ENCODE data around the gene PSKH1.
"Not testable (repeated sequence)": the region's sequence is repeated elsewhere in the genome, so short reads cannot be mapped to it uniquely, and the experiment has no call there.

Gene PSKH1

GRCh38 chr16:67924140-67924906 is 31.3 kb downstream of the PSKH1 start:
- no peak for DNase-seq (ENCODE audit: low read depth)

- DNase-seq (ENCODE audit: low read depth) = no peak
These were observed 33.2 kb downstream of the PSKH1 start for GRCh38 chr16:67926181-67926750.

- DNase-seq (ENCODE audit: low read depth) = no peak
These were observed 34.3 kb downstream of the PSKH1 start for GRCh38 chr16:67927131-67927941.

GRCh38 chr16:67928147-67928546 is 35.1 kb downstream of the PSKH1 start:
- no peak for DNase-seq (ENCODE audit: low read depth)

GRCh38 chr16:67928561-67929364 is 35.7 kb downstream of the PSKH1 start:
- no peak for DNase-seq (ENCODE audit: low read depth)

GRCh38 chr16:67930191-67930590 is 37.1 kb downstream of the PSKH1 start:
- no peak for DNase-seq (ENCODE audit: low read depth)

GRCh38 chr16:67930678-67931211 is 37.7 kb downstream of the PSKH1 start:
- no peak for DNase-seq (ENCODE audit: low read depth)

- no peak for DNase-seq (ENCODE audit: low read depth)
These were observed 38.8 kb downstream of the PSKH1 start, which contains the start of gene CTRL for GRCh38 chr16:67931712-67932461. CTRL (minus strand) TSS chr16:67931862; CDS start chr16:67931852, 10 bp downstream.

GRCh38 chr16:67932462-67932840 is 39.4 kb downstream of the PSKH1 start:
- DNase-seq (ENCODE audit: low read depth) = no peak

- no peak for DNase-seq (ENCODE audit: low read depth)
These were observed 40.8 kb downstream of the PSKH1 start for GRCh38 chr16:67933805-67934204.

GRCh38 chr16:67934306-67935100 is 41.4 kb downstream of the PSKH1 start:
- no peak for DNase-seq (ENCODE audit: low read depth)

GRCh38 chr16:67935101-67935401 is 42.0 kb downstream of the PSKH1 start:
- DNase-seq (ENCODE audit: low read depth) = no peak

- DNase-seq (ENCODE audit: low read depth) = peak; percentile 86
These were observed 42.5 kb downstream of the PSKH1 start for GRCh38 chr16:67935402-67936123.

GRCh38 chr16:67936124-67936879 is 43.2 kb downstream of the PSKH1 start, which contains the start of gene PSMB10:
PSMB10 (minus strand) TSS chr16:67936850; CDS start chr16:67936749, 101 bp downstream.
- DNase-seq (ENCODE audit: low read depth) = no peak

- no peak for DNase-seq (ENCODE audit: low read depth)
These were observed 44.0 kb downstream of the PSKH1 start for GRCh38 chr16:67936880-67937605.

GRCh38 chr16:67937713-67938112 is 44.7 kb downstream of the PSKH1 start:
- not testable (repeated sequence) for DNase-seq (ENCODE audit: low read depth)

- no peak for DNase-seq (ENCODE audit: low read depth)
These were observed 46.7 kb downstream of the PSKH1 start for GRCh38 chr16:67939507-67940445.

Data from HS-5 (cell line).